Upper lobe of left lung (tissue), 4 donors: ENCODE data around the gene UBA1.

Experiments
- EP300 ChIP-seq, 4 donors: sonication (generic); formaldehyde crosslinking; IDR thresholded peaks; one replicate each; pipeline ENCODE4 v1.5.1; 2017; ENCODE audit warnings: antibody characterized with exemption in 4 of 4, control low read depth in 2 of 4
- POLR2A ChIP-seq, 4 donors: fragments of 450-650 bp; IDR thresholded peaks; one replicate each; pipeline ENCODE4 v1.5.1; 2016 to 2017; ENCODE audit warnings: antibody characterized with exemption in 4 of 4, mild to moderate bottlenecking in 2 of 4
- POLR2AphosphoS5 ChIP-seq, 2 donors: sonication (generic); formaldehyde crosslinking; IDR thresholded peaks; one replicate each; pipeline ENCODE4 v1.5.1; 2017; ENCODE audit warnings: antibody characterized with exemption in 2 of 2
- TF ChIP-seq, protein P1 (sequence below), 6 experiments: fragments of 450-650 bp in 4 of 6; fragments of 200-600 bp in 2 of 6; sonication (generic) in 2 of 6; IDR thresholded peaks; one replicate each; pipeline ENCODE4 v1.5.1; 2016 to 2019; ENCODE audit warnings: antibody characterized with exemption in 6 of 6

DNA sequence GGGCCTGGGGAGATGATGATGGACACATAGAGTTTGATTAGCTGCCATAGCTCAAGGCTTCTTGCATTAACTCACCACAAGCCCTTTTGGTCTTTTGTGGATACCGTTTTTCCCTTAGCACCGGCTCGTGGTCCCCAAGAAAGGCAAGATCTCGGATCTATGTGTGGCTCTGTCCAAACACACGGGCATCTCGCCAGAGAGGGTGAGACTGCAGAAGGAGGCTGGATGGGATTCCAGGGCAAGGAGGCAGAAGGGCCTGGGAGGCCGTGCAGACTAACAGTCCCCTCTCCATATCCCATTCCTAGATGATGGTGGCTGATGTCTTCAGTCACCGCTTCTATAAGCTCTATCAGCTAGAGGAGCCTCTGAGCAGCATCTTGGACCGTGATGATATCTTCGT, 48.7 kb downstream of the UBA1 start:
- TF ChIP-seq, protein P1, sequence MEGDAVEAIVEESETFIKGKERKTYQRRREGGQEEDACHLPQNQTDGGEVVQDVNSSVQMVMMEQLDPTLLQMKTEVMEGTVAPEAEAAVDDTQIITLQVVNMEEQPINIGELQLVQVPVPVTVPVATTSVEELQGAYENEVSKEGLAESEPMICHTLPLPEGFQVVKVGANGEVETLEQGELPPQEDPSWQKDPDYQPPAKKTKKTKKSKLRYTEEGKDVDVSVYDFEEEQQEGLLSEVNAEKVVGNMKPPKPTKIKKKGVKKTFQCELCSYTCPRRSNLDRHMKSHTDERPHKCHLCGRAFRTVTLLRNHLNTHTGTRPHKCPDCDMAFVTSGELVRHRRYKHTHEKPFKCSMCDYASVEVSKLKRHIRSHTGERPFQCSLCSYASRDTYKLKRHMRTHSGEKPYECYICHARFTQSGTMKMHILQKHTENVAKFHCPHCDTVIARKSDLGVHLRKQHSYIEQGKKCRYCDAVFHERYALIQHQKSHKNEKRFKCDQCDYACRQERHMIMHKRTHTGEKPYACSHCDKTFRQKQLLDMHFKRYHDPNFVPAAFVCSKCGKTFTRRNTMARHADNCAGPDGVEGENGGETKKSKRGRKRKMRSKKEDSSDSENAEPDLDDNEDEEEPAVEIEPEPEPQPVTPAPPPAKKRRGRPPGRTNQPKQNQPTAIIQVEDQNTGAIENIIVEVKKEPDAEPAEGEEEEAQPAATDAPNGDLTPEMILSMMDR (IDR thresholded peaks at IDR 0.05): no peak
- TF ChIP-seq EP300 (IDR thresholded peaks at IDR 0.05): no peak
- TF ChIP-seq POLR2A (IDR thresholded peaks at IDR 0.05): no peak
- no peak for TF ChIP-seq POLR2AphosphoS5 (IDR thresholded peaks at IDR 0.05)
